H1 (cell line): ENCODE data around the gene BMP4. TPM values are rescaled to one million over a fixed set of nuclear protein-coding genes. Genes with fewer than 3 reads are reported as not detected.
A peak's percentile ranks its signal among the peaks of the same experiment; 100 is the strongest.

Source experiments
- ASH2L ChIP-seq: fragments of 200-600, 300-600 bp; sonication (generic); IDR thresholded peaks from one replicate; pipeline ENCODE4 v1.7.1; 2017; ENCODE audit warnings: low read length
- BACH1 ChIP-seq: IDR thresholded peaks from 2 replicates; pipeline ENCODE4 v1.6.1; 2012; ENCODE audit warnings: low read length, improper control_type of control experiment
- BCL11A ChIP-seq, 2 experiments: IDR thresholded peaks; one replicate each; pipeline ENCODE4 v1.6.1; 2011; ENCODE audit warnings: low read depth in 2 of 2, low read length in 2 of 2, mild to moderate bottlenecking in 2 of 2
- CBX5 ChIP-seq: fragments of 300-800, 300-1000 bp; sonication (generic); IDR thresholded peaks from 2 replicates; pipeline ENCODE4 v1.7.1; 2016; ENCODE audit warnings: antibody characterized with exemption, low read length, low read depth
- CBX8 ChIP-seq: fragments of 300-800, 300-1000 bp; sonication (generic); IDR thresholded peaks from 2 replicates; pipeline ENCODE4 v1.7.1; 2016; ENCODE audit warnings: low read depth, low read length, borderline replicate concordance
- CEBPB ChIP-seq: IDR thresholded peaks from 2 replicates; pipeline ENCODE4 v1.6.1; 2012; ENCODE audit warnings: low read depth, low read length
- EZH2 ChIP-seq: fragments of 200-600 bp; sonication (generic); IDR thresholded peaks from 2 replicates; pipeline ENCODE4 v1.7.1; 2012; ENCODE audit warnings: low read depth, mild to moderate bottlenecking, moderate library complexity, low read length, inconsistent platforms; ENCODE audit not compliant: severe bottlenecking
- FOSL1 ChIP-seq: IDR thresholded peaks from 2 replicates; pipeline ENCODE4 v1.6.1; 2011; ENCODE audit warnings: mild to moderate bottlenecking, low read depth, low read length, moderate library complexity; ENCODE audit not compliant: insufficient read depth
- HDAC6 ChIP-seq: IDR thresholded peaks from one replicate; pipeline ENCODE4 v1.7.1; 2012; ENCODE audit warnings: low read depth, mild to moderate bottlenecking, inconsistent platforms, low read length, moderate library complexity
- KDM1A ChIP-seq: fragments of 200-600, 300-600 bp; sonication (generic); IDR thresholded peaks from 2 replicates; pipeline ENCODE4 v1.7.1; 2016; ENCODE audit warnings: mild to moderate bottlenecking, low read length, borderline replicate concordance
- MAFK ChIP-seq: IDR thresholded peaks from 2 replicates; pipeline ENCODE4 v1.6.1; 2012; ENCODE audit warnings: low read depth, mild to moderate bottlenecking, improper control_type of control experiment, low read length
- NANOG ChIP-seq: IDR thresholded peaks from 2 replicates; pipeline ENCODE4 v1.6.1; 2011; ENCODE audit warnings: low read length, low read depth, mild to moderate bottlenecking, inconsistent platforms; ENCODE audit not compliant: insufficient read depth, poor library complexity, severe bottlenecking
- NRF1 ChIP-seq: IDR thresholded peaks from 2 replicates; pipeline ENCODE4 v1.6.1; 2011; ENCODE audit warnings: mild to moderate bottlenecking, low read depth, low read length, improper control_type of control experiment
- POLR2AphosphoS5 ChIP-seq: IDR thresholded peaks from 2 replicates; pipeline ENCODE4 v1.6.1; 2011; ENCODE audit warnings: low read depth, low read length
- POU5F1 ChIP-seq: IDR thresholded peaks from 2 replicates; pipeline ENCODE4 v1.6.1; 2011; ENCODE audit warnings: low read depth, mild to moderate bottlenecking, low read length, moderate library complexity
- RXRA ChIP-seq: IDR thresholded peaks from 2 replicates; pipeline ENCODE4 v1.6.1; 2011; ENCODE audit warnings: low read depth, mild to moderate bottlenecking, low read length, moderate library complexity; ENCODE audit not compliant: insufficient read depth
- TEAD4 ChIP-seq: IDR thresholded peaks from 2 replicates; pipeline ENCODE4 v1.6.1; 2012; ENCODE audit warnings: low read depth, low read length, inconsistent platforms, mixed read lengths
- YY1 ChIP-seq: IDR thresholded peaks from 2 replicates; pipeline ENCODE4 v1.6.1; 2011; ENCODE audit warnings: low read depth, mild to moderate bottlenecking, low read length
- polyA plus RNA-seq, 7 experiments: library from polyadenylated mRNA; depleted of rRNA in 3 of 7; stranded (reverse) in 5 of 7; unstranded in 2 of 7; fragments of >200 nt in 5 of 7; fragments of 200-250 nt in 2 of 7; gene quantifications; 1 replicate in 5 of 7; 2 replicates in 1 of 7; 4 replicates in 1 of 7; pipeline versions ENCODE4 v1.2.1 to v1.2.3, GENCODE V29; 2011 to 2013; ENCODE audit warnings: missing spikeins in 2 of 7, mixed read lengths in 2 of 7
- total RNA-seq: library from RNA; stranded (reverse); fragmentation: NEBNext Ultra II Directional; extraction: Animal tissue kit (Norgen Biotek cat#: 25700); gene quantifications from 2 replicates; pipeline ENCODE4 v1.2.1, GENCODE V29; 2021
- TF ChIP-seq, protein P1 (sequence below): IDR thresholded peaks from 2 replicates; pipeline ENCODE4 v1.6.1; 2011; ENCODE audit warnings: low read depth, mild to moderate bottlenecking, low read length; ENCODE audit not compliant: insufficient read depth
- TF ChIP-seq, protein P2 (sequence below): IDR thresholded peaks from 2 replicates; pipeline ENCODE4 v1.6.1; 2011; ENCODE audit warnings: low read length, improper control_type of control experiment
- TF ChIP-seq, protein P3 (sequence below): IDR thresholded peaks from 2 replicates; pipeline ENCODE4 v1.6.1; 2012; ENCODE audit warnings: inconsistent platforms
- TF ChIP-seq, protein P4 (sequence below): IDR thresholded peaks from 2 replicates; pipeline ENCODE4 v1.6.1; 2012; ENCODE audit warnings: inconsistent platforms

Gene BMP4
- total and polyA plus RNA-seq, 2 of the 8 experiments (the other 6 are each of a cell fraction or from before 2014, with no cell fraction given): 2.3 to 5.4 TPM

DNA sequence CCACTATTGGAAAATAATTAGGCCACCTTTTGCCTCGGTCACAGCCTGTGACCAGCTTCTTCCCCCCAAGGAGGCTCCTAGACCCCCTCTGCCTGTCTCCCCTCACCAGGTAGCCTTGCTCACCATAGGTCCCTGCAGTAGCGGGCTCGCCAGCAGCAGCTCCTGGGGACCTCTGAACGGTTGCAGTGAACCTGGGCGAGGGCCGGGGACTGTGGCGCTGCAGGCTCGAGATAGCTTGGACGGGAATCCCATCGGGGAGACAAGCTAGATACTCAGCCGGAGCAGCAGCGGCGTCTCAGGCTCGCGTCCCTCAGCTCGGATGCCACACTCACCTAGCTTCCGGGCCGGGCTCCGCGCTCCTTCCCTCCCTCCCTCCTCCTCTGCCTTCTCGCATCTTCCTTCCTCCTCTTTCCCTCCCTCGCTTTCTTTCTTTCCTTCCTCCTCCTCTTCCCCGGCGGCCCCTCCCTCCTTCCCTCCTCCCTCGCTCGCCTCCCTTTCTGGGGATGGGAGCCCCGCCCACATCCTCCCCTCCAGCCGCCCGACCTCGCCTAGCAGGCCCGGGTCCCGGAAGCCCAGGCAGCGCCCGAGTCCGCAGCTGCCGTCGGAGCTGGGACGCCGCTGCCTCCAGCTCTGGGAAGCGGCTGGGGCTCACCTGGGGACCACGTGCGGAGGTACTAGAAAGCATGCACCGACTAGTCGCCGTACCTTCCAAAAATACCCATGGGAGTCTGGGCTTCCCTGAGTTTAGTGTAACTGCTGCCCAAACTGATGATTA is at the start of gene BMP4 (continued):
- TF ChIP-seq YY1 (peak; percentile 20; the same call in 1 of the 2 replicates), POU5F1 (no peak), CBX5 (no peak), HDAC6 (no peak), ASH2L (peak; percentile 83), EZH2 (no peak), BCL11A (IDR thresholded peaks at IDR 0.05; ENCODE audit: low read depth in 2 of 2, low read length in 2 of 2) (no peak), MAFK (0 out of 2 replicates have a peak, but pooled peaks have one; percentile 1), NANOG (no peak), CBX8 (no peak), BACH1 (no peak), POLR2AphosphoS5 (no peak), KDM1A (peak; percentile 64; the same call in 1 of the 2 replicates), FOSL1 (no peak), TEAD4 (0 out of 2 replicates have a peak, but pooled peaks have one; percentile 7), CEBPB (no peak), NRF1 (no peak), RXRA (no peak)
- TF ChIP-seq, protein P1, sequence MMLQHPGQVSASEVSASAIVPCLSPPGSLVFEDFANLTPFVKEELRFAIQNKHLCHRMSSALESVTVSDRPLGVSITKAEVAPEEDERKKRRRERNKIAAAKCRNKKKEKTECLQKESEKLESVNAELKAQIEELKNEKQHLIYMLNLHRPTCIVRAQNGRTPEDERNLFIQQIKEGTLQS: no peak
- TF ChIP-seq, protein P2, sequence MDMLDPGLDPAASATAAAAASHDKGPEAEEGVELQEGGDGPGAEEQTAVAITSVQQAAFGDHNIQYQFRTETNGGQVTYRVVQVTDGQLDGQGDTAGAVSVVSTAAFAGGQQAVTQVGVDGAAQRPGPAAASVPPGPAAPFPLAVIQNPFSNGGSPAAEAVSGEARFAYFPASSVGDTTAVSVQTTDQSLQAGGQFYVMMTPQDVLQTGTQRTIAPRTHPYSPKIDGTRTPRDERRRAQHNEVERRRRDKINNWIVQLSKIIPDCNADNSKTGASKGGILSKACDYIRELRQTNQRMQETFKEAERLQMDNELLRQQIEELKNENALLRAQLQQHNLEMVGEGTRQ: no peak
- TF ChIP-seq, protein P3, sequence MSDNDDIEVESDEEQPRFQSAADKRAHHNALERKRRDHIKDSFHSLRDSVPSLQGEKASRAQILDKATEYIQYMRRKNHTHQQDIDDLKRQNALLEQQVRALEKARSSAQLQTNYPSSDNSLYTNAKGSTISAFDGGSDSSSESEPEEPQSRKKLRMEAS: peak; percentile 100
- TF ChIP-seq, protein P4, sequence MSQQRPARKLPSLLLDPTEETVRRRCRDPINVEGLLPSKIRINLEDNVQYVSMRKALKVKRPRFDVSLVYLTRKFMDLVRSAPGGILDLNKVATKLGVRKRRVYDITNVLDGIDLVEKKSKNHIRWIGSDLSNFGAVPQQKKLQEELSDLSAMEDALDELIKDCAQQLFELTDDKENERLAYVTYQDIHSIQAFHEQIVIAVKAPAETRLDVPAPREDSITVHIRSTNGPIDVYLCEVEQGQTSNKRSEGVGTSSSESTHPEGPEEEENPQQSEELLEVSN: peak; percentile 99
